Right lobe of liver (tissue), 4 donors: ENCODE results near the gene SLPI.

Experiments used
- CTCF ChIP-seq, 4 donors: fragments of 200-600 bp in 3 of 4; fragments of 450-650 bp in 1 of 4; IDR thresholded peaks; one replicate each; pipeline versions ENCODE4 v1.5.1 to v1.8.0; 2016 to 2022; ENCODE audit warnings: antibody characterized with exemption in 4 of 4, mild to moderate bottlenecking in 2 of 4
- POLR2A ChIP-seq: fragments of 450-650 bp; IDR thresholded peaks from one replicate; pipeline ENCODE4 v1.6.1; 2017; ENCODE audit warnings: antibody characterized with exemption, mild to moderate bottlenecking
- donor health status: DM: no; HTN: no; CAD: no.
- donor health status: DM: no; HTN: no; CAD: no.
- donor health status: DM: no; HTN: yes; CAD: no.

GRCh38 chr20:45297786-45298497 lies 43.6 kb upstream of the SLPI start:
- no peak for TF ChIP-seq CTCF (IDR thresholded peaks at IDR 0.05)
- no peak for TF ChIP-seq POLR2A
